NCI-H345 (cell line): ENCODE measurements around the gene SERTAD2.

Experiments
- DNase-seq: peaks from one replicate; lab custom pipeline; 2025; lab: John Stamatoyannopoulos, UW

The SERTAD2 gene

DNA sequence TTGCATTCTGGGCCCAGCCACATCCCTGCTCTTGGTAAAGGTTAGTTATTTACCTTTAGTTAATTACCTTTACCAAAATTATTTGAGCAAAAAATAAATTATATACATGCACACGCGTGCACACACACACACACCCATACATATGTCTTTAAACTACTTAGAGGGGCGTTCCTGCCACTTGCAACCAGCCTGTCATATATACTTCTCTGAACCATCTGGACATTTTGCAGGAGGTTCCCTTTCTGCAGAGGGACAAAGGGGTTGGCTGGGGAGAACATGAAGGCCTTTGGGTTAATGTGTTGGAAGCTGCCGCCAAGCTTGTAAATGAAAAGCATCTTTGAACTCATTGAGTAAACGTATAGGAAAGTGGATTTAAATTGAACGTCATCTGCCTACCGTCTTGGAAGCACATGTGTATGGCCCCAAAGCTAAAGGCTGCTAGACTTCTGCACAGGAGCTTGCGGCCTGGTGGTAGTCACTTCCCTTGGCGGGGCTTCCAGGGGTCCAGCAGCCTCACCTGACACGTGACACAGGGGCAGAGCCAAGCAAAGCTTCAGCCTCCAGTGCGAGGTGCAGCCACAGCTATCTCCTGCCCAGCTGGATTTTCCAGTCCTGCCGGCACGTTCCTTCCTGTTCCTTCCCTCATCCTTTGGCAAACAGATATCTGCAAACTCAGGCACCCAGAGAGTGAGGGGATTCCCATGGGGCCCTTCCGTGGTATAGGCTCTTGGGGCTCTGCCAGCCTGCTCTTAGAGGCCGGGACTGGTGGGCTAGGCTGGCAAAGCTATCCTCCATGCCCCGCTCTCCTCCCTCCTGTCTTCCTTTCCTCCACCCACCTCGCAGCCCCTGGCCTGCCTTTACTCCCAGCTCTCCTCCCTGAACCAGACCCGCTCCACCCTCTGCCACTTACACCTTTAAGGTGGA, 46.1 kb downstream of the SERTAD2 start:
- no peak for DNase-seq

DNA sequence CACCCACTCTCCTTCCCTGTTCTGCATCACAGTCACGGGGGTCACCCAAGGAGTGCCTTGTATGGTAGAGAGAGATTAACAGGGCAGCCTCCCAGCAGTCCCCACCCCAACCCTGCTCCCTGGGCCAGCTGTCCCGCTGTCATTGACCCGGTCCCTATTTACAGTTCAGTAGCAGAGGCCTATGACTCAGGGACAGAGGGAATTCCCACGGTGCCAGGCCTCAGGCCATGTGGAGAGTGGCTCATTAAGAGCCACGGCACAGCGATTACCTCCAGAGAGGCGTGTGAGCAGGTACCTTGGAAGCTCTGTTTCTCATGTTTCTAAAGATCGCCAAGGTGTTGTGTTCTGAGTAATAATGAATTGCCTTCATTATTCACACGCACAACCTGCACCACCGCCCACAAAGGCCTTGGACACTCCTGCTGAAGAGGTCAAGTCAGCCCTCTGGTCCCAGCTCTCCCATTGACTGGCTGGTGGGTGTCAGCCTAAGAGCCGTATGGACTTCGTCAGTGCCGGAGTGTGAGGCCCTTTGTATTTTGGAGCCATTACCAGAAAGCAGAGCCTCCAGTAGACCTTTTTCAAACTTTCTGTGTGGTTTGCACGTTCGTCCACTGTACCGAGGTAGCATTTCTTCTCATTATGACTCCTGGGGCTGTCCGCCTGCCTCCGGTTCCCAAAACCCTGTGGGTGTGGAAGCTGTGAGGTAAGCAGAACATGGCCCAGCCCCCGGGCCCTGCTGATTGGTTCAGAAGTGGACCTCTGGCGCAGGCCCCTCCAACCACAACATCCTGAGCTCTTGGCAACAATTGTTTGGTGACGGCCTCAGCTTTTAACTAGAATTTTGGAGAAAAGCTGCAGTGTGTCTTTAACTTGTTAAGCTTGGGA, 47.0 kb downstream of the SERTAD2 start:
- no peak for DNase-seq

DNA sequence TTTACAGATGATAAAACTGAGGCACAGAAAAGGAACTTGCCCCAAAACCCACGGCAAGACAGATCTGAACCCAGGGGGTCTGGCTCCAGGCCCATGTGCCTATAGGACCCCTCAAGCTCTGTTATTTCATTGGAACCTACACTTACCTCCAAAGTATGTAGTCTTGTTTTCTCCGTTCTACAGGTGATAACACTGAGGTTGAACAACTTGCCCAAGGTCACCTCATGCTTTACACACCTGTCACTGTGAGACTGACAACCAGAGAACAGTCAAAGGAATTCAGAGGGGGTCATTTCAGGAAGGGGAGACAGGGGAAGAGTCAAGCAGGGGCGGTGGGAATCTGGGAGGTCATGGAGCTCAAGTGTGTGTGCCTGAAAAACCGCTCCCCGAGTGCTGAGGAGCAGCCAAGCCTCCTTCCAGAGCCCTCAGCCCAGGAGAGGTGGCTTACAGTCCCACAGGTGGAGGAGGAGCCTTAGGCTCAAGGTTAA, 47.7 kb downstream of the SERTAD2 start:
- DNase-seq: no peak

DNA sequence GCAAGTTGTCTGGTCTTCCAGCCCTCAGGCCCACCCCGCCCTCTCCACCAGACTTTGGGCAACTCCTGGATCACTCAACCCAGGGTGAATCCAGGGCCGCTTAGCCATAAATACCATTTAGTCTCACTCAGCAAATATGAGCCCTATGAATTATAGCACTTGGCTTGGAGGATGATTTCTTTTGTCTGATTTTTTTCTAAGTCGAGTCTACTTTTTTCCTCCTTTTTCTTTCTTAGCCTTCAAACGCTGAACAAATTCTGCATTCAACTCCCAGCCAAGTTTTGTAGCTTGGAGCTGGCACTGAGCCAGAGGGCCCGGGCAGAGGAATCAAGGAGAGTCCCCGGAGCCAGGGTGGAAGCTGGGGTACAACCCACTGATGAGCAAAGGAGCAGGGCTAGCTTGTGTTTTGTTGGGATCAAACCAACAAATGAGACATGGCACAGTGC, 48.7 kb downstream of the SERTAD2 start:
- DNase-seq: no peak

DNA sequence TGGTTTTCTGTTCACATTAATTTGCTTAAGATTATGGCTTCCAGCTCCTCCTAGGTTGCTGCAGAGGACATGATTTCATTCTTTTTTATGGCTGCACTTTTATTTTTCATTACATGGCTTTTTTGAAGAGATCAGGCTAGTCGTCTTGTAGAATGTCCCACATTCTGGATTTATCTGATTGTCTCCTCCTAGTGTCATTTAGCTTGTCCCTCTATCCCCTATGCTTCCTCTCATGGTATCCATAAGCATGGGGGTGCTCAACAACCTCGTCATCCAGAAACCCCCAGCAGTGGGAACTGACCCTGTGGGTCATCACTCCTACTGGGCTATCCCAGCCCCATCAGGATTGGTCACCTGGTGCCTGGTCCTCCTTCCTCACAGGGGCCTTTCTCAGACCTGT, 49.6 kb downstream of the SERTAD2 start:
- DNase-seq: no peak

DNA sequence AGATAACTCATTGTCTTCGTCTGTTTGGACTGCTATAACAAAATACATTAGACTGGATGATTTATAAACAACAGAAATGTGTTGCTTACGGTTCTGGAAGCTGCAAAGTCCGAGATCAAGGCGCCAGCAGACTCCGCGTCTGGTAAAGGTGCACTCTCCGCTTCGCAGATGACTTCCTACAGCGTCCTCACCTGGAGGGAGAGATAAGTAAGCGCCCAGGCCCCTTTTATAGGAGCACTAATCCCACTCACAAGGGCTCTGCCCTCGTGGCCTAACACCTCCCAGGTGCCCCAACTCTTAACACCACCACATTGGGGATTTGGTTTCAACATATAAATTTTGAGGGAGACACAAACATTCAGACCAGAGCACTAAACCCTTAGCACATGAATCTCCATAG, 51.3 kb downstream of the SERTAD2 start:
- DNase-seq: no peak

DNA sequence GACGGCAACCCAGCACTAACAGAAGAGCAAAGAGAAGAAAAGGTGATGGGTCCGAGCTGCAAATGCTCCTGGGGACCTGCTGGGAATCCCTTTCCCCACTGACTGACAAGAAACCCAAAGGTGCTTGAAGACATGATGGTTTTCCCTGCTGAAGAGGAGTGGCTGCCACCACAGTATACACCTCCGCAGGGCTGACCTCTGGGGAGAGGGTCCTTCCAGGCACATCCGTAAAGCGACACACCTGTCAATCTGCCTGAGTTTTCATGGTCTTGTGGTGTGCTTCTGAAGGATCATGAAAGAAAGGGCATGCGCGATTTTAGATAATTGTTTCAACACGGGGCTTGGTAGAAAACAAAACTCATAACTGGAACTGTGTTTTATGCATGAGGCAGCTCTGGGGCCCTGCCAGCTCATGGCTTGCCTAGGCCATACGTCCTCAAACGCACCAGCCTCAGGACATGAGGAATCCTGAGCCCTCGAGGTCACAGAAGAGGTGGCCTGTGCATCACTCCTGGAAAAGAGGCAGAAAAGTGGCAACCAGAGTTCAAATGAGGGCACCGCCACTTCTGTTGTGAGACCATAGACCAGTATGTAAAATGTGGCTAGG, 51.8 kb downstream of the SERTAD2 start:
- no peak for DNase-seq

DNA sequence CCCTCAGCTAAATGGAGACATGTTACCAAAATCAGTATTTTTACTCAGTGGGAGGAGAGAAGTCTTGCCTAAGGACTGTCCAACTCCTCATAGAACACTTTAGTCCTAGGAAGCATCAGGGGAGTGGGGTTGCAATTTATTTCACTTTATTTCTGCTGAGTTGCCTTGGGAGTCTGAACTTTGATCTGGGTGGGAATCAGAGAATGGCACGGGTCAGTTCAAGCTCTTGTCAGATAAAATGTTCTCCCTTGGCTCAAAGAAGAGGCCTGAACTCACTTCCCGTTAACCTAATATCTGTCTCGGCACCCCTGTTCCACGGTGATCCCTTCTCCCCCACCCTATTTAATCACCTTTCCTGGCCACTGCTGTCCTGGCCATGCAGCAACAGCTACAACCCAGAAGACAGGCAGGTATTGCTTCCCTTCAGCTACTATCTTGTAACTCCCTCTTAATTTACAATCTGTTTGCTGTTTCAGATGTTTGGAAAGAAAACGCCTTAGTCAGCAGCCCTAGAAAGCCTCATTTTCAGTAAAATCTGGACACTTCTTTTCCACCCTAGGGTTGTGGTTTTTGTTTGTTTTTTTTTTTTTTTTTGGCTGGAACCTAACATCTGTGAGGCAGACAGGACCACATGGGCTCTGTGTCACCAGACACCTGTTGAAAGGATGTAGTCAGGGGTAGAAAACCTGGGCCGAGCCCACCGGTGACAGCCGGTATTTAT, 52.5 kb downstream of the SERTAD2 start:
- DNase-seq: no peak

DNA sequence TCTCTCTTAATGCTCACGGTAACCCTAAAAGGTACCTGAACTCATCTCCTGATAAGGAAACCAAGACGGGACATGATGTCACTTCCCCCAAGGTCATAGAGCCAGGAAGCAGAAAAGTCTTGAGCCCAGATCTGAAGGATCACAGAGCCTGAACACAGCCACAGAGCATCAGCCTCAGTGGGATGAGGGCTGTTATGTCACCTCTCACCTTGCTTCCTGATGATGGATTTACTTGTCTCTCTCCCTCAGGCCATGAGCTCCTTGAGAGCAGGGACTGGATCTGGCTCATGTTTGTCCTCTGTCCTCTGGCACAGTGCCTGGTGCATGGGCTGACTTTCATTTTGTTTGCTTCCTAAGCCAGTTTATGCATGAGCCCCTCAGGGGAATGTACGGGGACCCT, 54.2 kb downstream of the SERTAD2 start:
- no peak for DNase-seq

DNA sequence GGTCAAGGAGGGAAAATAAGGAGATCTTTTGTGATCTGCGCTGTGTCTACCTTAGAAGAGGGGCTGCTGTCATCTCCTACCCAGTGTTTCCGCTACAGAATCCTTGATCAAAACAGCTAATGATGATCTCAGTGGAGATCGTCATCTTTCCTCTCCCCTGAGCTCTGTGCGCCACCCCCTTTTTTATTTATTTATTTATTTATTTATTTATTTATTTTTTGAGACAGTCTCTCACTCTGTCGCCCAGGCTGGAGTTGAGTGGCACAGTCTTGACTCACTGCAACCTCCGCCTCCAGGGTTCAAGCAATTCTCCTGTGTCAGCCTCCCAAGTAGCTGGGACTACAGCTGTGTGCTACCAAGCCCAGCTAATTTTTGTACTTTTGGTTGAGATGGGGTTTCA, 55.5 kb downstream of the SERTAD2 start:
- no peak for DNase-seq

DNA sequence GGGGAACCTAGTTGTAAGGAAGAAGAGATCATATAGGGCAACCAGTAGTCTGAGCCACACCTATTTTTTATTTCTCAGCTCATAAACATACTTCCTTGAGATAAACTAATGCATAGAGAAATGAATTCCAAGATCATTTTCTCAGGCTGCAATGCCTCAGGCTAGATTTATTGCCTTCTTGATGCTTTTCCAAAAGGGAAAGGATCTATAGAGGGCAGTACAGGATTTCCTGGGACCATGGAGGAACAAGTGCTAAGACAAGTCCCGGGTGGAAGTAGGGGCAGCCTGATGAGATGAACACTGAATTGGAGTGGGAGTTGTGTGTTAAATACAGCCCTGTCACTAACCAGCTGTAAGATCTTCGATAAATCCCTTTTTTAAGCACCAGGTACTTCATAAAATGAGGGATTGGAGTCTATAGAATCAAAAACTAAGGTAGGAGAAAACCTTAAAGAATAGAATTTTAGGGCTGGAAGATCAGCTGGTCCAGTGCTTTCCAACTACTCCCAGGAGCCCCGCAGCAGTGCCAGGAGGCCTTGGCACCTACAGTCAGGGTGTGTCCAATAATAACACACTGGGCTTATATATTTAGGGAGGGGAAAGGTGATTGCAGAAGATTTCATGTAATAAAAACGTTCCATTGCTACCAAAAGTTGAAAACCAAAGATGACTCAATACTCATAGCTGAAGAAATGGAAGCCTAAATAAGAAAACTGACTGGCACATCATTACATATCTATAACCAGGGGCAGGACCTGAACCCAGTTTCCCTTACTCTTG, 58.1 kb downstream of the SERTAD2 start:
- DNase-seq: peak; percentile 30

DNA sequence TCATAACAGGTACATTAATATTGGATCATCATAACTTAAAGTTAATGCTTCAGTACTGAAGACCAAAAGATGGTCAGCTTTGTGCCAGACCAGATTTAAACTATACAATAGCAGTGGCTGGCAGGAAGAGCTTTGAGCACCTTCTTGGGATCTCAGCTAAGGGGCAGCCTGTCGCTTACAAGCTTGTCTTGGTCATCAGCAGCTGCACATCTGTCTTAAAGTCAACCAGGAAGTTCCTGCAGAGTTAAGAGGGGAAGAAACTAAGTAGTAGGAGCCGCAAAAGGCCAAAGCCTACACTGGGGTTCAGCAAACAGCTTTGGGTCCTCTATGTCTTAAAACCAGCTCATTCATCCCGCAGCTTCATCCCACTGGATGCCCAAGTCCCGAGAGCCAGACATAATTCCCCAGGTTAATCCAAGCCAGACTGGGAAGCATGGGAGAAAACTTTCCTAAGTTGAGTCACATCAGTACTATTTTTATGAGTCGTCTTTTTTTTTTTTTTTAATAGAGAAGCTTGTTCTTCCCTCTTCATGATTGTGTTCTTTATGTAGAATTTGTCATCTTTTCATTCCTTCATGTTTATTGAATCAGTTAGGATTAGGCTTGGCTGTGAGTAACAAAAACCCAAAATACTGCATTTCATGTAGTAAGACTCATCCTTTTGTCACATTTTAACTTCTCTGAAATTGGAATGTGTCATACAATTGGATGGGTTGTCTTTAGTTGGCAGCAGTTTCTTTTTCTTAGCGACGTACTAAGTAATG, 59.3 kb downstream of the SERTAD2 start:
- DNase-seq: no peak

DNA sequence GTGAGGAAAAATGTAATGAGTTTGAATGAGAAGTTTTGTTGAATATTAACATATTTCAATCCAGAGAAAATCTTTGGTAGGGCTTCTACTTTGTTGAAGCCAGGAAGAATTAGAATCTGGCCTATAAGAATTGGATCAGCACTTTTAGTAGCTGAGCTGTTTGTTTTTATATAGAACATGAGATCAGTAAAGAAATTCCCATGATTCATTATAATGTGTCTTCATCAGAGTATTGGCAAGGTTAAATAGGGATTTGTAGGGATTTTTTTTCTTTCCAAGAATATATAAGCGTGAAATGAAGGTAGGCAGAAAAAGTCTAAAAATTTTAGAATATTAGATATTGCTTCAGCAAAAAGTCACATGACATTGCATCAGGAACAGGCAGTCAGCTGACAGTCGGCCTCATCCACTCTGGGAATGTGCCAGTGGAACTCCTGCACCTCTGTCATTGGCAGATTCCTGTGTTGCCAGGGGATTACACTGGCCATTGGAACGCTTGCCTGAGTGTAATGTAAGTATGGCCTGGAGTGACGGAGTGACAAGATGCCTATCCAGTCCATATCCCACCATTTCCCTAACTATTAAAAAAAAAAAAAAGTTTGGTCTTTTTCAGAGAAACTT, 60.6 kb downstream of the SERTAD2 start:
- no peak for DNase-seq

DNA sequence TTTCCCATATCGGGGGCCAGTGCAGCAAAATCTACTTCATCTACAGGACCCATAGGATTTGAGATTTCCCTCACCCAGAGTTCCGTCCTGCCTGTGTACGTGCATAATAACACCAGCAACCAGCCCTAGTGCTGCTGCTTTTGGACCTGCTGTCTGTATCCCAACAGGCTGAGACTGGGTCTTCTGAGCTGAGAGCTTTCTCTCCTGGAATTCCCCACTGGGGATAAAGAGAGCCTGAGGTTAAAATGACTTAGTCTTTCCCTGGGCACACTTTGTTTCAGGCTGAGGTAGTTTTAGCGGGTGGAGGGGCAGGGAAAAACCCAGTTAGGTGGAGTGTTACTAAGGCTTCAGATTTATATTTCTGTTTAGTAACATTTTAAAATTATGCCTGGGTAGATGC, 62.5 kb downstream of the SERTAD2 start:
- no peak for DNase-seq

DNA sequence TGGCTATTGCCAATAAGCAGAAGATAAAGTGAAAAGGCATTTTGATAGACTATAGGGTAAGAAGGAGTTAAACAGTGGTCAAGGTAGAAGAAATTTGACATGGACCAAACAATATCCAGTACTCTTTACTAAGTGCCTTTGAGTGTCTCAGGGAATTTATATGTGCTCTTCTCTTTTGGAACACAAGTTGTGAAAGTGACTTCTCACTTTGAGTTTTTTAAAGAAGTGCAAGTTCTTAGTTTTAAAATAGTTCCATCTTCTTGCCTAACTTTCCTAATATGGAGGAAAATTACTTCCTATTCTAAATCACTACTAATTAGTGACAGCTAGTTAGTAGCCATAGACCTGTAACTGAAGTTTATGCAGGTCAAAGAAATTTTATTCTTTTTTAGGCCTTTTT, 66.2 kb downstream of the SERTAD2 start:
- DNase-seq: no peak

DNA sequence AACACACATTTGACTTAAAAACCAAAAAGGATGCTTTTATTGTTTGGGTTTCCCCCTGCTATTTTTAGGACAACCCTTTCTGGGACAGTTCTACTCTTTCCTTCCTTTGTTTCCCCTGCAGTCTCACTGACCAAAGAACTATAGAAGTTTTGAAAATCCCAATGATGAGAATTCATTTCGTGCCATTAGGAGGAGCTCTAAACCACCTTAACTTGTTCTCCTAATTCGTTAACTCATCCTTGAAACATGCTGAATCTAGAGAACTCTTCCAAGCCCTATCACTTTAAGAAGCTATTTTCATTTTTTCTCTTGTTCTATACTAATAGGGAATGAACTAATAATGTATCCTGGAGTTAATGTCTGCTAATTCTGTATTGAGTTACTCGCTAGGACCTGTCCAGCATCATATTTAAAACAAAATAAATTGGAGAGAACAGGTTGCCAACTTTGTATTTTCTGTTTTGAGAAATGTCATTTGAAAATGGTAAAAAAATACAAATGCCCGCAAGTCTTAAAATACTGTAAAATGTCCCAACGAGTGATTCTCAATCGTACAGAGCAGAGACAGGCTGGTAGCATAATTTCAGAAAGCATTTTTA, 66.7 kb downstream of the SERTAD2 start:
- peak; percentile 33 for DNase-seq

DNA sequence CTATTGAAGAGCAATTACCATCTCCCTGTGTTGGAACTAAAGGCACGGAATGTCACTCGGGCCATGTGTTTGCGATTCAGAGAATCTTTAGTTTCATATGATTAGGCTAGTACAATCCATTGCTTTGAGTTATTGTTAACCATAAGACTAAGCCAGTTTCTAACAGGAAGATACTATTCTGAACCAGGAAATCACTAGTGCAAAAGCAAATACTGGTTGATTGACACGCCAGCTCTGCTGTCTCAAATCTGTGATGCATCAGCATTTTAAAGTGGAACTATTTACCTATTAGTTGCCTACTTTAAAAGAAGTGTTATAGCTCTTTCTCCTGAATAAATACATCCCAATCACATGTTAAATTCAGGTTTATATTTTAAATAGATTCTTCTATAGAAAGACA, 67.7 kb downstream of the SERTAD2 start:
- DNase-seq: no peak

DNA sequence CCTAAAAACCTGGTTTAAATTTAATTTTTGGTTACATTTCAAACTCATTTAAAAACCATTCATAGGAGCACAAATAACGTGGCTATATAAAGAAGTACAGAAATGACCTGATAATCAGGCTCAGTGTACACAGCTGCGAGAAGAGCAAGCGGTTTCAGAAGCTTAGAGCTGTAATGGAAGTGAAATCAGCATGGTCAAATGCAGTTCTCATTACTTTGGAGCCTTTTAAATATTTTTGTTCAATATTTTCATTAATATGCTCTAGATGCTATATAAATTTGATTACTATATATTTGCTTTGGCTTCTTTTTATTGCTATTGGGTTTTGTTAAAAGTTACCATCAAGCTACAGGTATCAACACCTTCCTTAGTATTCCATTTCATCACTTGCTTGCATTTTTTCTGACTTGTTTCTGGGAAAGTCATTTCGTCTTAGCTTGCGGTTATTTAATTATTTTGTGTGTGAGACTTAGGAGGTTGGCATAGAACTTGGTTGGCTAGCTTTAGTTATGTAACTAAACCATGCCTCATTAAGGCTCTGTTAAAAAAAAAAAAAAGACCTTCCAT, 70.9 kb downstream of the SERTAD2 start:
- no peak for DNase-seq
